Panc1 (cell line): ENCODE data around the gene MAP3K20.

Experiments
- POLR2AphosphoS5 ChIP-seq: IDR thresholded peaks from 2 replicates; pipeline ENCODE4 v1.6.1; 2012; ENCODE audit warnings: mild to moderate bottlenecking, low read depth, low read length, moderate library complexity
- TCF7L2 ChIP-seq: IDR thresholded peaks from 2 replicates; pipeline ENCODE4 v1.6.1; 2011; ENCODE audit warnings: mild to moderate bottlenecking, low read depth, low read length, inconsistent platforms
- TF ChIP-seq, protein P1 (sequence below): fragments of 450-650 bp; IDR thresholded peaks from 2 replicates; pipeline ENCODE4 v1.5.1; 2017; ENCODE audit warnings: mild to moderate bottlenecking
- TF ChIP-seq, protein P2 (sequence below), 2 experiments: IDR thresholded peaks; 2 replicates each; pipeline ENCODE4 v1.6.1; 2011 to 2012; ENCODE audit warnings: low read depth in 2 of 2, control low read depth in 1 of 2, low read length in 1 of 2, mild to moderate bottlenecking in 1 of 2, moderate library complexity in 1 of 2; ENCODE audit not compliant: insufficient read depth in 1 of 2

DNA sequence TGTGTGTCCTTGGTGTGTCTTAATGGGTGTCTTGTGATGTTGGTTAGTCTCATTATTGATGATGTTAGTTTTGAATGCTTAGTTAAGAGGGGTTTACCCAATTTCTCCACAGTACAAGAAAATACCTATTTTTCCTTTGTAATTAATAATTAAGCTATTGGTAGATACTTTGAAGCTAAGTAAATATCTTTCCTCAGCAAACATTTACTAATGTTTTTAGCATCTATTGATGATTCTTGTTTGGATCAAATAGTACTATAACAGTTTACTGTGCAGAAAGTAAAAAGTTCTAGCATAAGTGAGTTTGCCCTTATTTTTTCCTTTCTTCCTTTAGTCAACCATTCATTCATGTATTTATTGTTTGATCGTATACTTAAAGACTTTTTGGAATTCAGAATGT, 19.1 kb downstream of the MAP3K20 start:
- no peak for TF ChIP-seq TCF7L2
- TF ChIP-seq, protein P1, sequence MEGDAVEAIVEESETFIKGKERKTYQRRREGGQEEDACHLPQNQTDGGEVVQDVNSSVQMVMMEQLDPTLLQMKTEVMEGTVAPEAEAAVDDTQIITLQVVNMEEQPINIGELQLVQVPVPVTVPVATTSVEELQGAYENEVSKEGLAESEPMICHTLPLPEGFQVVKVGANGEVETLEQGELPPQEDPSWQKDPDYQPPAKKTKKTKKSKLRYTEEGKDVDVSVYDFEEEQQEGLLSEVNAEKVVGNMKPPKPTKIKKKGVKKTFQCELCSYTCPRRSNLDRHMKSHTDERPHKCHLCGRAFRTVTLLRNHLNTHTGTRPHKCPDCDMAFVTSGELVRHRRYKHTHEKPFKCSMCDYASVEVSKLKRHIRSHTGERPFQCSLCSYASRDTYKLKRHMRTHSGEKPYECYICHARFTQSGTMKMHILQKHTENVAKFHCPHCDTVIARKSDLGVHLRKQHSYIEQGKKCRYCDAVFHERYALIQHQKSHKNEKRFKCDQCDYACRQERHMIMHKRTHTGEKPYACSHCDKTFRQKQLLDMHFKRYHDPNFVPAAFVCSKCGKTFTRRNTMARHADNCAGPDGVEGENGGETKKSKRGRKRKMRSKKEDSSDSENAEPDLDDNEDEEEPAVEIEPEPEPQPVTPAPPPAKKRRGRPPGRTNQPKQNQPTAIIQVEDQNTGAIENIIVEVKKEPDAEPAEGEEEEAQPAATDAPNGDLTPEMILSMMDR = no peak
- TF ChIP-seq POLR2AphosphoS5 = no peak
- TF ChIP-seq, protein P2, sequence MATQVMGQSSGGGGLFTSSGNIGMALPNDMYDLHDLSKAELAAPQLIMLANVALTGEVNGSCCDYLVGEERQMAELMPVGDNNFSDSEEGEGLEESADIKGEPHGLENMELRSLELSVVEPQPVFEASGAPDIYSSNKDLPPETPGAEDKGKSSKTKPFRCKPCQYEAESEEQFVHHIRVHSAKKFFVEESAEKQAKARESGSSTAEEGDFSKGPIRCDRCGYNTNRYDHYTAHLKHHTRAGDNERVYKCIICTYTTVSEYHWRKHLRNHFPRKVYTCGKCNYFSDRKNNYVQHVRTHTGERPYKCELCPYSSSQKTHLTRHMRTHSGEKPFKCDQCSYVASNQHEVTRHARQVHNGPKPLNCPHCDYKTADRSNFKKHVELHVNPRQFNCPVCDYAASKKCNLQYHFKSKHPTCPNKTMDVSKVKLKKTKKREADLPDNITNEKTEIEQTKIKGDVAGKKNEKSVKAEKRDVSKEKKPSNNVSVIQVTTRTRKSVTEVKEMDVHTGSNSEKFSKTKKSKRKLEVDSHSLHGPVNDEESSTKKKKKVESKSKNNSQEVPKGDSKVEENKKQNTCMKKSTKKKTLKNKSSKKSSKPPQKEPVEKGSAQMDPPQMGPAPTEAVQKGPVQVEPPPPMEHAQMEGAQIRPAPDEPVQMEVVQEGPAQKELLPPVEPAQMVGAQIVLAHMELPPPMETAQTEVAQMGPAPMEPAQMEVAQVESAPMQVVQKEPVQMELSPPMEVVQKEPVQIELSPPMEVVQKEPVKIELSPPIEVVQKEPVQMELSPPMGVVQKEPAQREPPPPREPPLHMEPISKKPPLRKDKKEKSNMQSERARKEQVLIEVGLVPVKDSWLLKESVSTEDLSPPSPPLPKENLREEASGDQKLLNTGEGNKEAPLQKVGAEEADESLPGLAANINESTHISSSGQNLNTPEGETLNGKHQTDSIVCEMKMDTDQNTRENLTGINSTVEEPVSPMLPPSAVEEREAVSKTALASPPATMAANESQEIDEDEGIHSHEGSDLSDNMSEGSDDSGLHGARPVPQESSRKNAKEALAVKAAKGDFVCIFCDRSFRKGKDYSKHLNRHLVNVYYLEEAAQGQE (IDR thresholded peaks at IDR 0.05; ENCODE audit: insufficient read depth in 1 of 2, low read depth in 2 of 2, low read length in 1 of 2) = no peak
